ENCODE measurements around the gene TIMM44.

TIMM44 gene

DNA sequence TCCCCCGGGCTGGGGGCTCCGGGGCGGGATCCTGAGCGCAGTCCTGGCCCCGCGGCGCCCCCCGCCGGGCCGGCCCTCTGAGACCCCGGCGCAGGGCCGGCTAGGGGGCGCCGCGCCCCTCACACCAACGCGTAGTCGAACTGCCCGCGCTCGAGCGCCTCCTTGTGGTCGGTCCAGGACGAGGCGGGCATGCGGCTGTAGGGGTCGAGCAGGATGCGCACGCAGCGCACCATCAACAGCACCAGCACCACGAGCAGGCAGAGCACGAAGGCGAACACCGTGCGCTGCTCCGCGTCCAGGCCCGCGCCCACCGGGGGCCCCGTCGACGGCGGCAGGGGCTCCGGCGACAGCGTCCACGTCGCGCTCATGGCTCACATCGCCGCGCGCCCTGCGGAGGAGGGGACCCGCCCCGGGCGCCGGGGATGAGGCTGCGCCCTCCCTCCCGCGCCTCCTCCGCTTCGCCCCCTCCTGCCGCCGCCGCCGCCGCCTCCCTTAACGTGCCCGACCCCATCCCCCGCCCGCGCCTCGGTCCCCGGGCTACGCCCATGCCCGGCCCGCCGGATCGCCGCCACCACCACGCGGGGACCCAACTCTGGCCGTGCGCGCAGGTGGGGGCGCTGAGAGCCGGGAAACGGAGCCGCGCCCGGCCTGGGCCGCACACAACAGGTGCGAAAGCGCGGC is 18.2 kb downstream of the TIMM44 start:
- TF ChIP-seq, protein P1, sequence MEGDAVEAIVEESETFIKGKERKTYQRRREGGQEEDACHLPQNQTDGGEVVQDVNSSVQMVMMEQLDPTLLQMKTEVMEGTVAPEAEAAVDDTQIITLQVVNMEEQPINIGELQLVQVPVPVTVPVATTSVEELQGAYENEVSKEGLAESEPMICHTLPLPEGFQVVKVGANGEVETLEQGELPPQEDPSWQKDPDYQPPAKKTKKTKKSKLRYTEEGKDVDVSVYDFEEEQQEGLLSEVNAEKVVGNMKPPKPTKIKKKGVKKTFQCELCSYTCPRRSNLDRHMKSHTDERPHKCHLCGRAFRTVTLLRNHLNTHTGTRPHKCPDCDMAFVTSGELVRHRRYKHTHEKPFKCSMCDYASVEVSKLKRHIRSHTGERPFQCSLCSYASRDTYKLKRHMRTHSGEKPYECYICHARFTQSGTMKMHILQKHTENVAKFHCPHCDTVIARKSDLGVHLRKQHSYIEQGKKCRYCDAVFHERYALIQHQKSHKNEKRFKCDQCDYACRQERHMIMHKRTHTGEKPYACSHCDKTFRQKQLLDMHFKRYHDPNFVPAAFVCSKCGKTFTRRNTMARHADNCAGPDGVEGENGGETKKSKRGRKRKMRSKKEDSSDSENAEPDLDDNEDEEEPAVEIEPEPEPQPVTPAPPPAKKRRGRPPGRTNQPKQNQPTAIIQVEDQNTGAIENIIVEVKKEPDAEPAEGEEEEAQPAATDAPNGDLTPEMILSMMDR (conservative IDR thresholded peaks at IDR 0.05; ENCODE audit: low read depth, low read length) = peak; percentile 78

DNA sequence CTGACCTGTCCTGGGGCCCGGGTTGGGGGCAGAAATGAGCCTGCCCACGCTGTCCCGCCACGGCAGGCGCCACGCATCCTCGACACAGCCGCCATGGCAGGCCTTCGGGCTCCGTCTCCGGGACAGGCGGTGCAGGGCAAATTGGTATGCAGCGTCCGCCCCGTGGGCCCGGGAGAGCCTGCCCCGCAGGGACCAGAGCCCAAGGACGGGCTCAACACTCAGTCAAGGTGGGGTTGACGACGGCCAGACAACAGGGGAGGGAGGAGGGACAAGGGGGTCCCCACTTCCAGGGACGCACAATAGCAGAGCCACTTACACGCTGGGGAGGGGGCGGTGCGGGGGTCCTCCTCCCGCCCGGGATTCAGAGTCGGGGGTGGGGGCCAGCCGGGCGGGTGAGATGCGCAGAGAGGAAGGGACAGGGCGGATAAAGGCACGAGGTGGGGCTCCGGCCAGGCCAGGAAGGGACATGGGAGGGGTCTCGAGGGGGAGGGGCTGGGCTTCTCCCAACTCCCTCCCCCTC is 18.8 kb downstream of the TIMM44 start:
- no peak overlapping the region for H3K4me3 ChIP-seq (ENCODE audit: low read depth, low read length)
- no peak for DNase-seq (ENCODE audit: low read depth)
- TF ChIP-seq, protein P1 (conservative IDR thresholded peaks at IDR 0.05; ENCODE audit: low read depth, low read length) = no peak

More for the DNA sequence above, 18.2 kb downstream of the TIMM44 start:
- H3K4me3 ChIP-seq (ENCODE audit: low read depth, low read length) = peak overlapping the region; percentile 34
- peak; percentile 74 for DNase-seq (ENCODE audit: low read depth)

DNA sequence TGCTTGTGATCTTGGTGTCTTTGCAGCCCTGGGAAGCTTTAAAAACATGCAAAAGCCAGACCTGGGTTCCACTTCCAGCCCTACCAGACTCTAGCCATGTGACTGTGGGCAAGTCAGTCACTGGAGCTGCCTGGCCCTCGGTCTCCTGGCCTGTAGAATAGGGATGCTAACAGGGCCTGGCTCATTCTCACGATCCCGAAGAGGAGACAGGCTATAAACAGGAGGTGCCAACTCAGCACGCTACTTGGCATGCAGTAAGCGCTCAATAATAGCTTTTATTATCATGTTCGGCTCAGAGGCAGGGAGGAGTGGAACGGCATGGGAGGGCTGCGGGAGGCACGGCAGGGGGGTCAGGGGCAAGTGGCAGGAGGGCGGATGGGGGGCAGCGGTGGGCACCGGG is 19.2 kb downstream of the TIMM44 start:
- no peak overlapping the region for H3K4me3 ChIP-seq (ENCODE audit: low read depth, low read length)
- TF ChIP-seq, protein P1 (conservative IDR thresholded peaks at IDR 0.05; ENCODE audit: low read depth, low read length) = no peak
- no peak for DNase-seq (ENCODE audit: low read depth)

DNA sequence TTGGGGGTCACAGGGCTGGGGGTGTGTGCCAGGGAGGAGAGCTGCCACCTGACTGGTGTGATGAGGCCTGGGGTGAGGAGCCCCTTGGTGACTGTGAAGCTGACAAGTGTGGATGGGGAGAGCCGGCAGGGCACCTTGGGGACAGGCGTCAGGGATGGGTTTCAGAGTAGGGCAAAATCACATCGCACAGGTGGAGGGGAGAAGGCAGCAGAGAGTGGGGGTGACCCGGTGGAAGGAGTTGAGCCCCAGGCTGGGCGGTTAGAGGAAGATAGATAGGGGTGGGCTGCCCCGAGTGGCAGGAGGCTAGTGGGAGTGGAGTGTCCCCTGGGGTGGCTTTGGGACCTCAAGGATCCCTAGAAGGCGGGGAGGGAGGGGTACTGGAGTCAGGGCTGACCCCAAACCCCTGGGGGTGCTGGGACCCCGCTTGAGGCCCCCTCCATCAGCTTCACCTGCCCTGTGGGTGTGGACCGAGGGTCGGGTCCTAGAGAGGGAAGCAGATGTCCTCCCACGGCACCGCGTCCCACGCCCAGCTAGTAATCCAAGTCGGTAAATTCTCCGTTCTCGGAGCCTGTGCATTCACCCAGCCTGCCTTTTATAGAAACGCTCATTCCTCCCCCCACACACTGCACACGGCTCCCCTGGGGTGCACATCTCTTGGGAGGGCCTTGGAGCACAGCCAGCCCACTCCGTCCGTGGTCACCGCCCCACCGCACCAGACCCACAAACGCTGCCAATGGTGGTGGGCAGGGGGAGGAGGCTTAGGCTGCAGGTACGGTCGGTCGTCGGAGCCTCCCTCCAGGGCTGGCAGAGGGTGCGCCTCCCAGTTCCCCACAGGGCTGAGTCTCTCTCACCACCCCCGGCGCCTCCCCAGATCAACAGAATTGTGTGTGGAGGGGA is 19.9 kb downstream of the TIMM44 start:
- H3K4me3 ChIP-seq (ENCODE audit: low read depth, low read length) = no peak overlapping the region
- TF ChIP-seq, protein P1 (conservative IDR thresholded peaks at IDR 0.05; ENCODE audit: low read depth, low read length) = no peak
- no peak for DNase-seq (ENCODE audit: low read depth)

DNA sequence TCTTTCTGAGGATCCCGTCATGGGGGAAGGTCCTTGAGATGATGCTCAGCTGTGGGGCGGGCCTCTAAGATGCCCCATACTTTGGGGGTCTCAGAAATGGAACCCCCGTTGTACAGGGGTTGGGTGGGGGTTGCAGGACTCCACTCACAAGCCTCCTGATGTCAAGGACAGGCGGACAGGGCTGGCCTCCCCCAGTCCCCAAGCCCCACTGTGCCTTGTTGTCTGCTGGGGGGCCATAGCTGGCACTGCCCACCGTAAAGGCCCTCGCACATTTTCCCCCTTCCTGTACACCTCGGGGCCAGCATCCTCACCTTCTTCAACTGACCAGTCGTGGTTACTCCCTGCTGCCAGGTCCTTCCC is 20.6 kb downstream of the TIMM44 start:
- H3K4me3 ChIP-seq (ENCODE audit: low read depth, low read length) = no peak overlapping the region
- DNase-seq (ENCODE audit: low read depth) = no peak
- TF ChIP-seq, protein P1 (conservative IDR thresholded peaks at IDR 0.05; ENCODE audit: low read depth, low read length) = no peak

DNA sequence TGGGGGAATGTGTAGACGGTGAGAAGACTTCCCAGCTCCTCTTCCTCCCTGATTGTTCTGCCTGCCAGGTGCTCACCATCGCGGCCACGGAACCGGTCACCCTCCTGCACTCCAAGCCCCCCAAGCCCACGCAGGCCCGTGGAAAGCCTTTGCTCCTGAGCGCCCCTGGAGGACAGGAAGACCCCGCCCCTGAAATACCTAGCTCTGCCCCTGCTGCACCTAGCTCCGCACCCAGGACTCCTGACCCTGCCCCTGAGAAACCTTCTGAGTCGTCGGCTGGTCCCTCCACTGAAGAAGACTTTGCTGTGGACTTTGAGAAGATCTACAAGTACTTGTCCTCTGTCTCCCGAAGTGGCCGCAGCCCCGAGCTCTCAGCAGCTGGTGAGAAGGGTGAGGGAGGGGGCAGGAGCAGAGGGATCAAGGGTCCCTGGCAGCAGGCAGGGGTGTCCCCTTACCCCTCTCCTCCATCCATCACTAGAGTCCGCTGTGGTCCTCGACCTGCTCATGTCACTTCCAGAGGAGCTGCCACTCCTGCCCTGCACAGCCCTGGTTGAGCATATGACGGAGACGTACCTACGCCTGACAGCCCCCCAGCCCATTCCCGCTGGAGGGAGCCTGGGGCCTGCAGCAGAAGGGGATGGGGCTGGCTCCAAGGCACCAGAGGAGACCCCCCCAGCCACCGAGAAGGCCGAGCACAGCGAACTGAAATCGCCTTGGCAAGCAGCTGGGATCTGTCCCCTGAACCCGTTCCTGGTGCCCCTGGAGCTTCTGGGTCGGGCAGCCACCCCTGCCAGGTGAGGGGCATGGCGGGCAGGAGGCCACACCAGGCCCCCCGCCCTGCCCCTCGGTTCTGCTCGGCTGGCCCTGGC is 21.3 kb downstream of the TIMM44 start:
- TF ChIP-seq, protein P1 (conservative IDR thresholded peaks at IDR 0.05; ENCODE audit: low read depth, low read length) = no peak
- no peak for DNase-seq (ENCODE audit: low read depth)
- H3K4me3 ChIP-seq (ENCODE audit: low read depth, low read length) = no peak overlapping the region
